Stimulated activated CD4-positive, alpha-beta T cell treated with anti-CD3 and anti-CD28 coated beads, Interleukin-15, amount 100 ng/mL, for 48 hours (primary cell): ENCODE data around the gene KRTAP10-1.
"Not testable (repeated sequence)": the region's sequence is repeated elsewhere in the genome, so short reads cannot be mapped to it uniquely, and the experiment has no call there.

ENCODE experiments used
- DNase-seq, 2 donors: peaks; one replicate each; pipeline ENCODE4 v3.0.0-alpha.2; 2020; ENCODE audit warnings: low read depth in 2 of 2

The KRTAP10-1 gene

GRCh38 chr21:44571296-44571695 is 31.3 kb upstream of the KRTAP10-1 start:
- no peak for DNase-seq

- DNase-seq: no peak
Measured at GRCh38 chr21:44569861-44570517, 30.0 kb upstream of the KRTAP10-1 start.

GRCh38 chr21:44568667-44569556 is 28.9 kb upstream of the KRTAP10-1 start:
- no peak for DNase-seq

GRCh38 chr21:44568261-44568660 is 28.3 kb upstream of the KRTAP10-1 start:
- DNase-seq: no peak

DNA sequence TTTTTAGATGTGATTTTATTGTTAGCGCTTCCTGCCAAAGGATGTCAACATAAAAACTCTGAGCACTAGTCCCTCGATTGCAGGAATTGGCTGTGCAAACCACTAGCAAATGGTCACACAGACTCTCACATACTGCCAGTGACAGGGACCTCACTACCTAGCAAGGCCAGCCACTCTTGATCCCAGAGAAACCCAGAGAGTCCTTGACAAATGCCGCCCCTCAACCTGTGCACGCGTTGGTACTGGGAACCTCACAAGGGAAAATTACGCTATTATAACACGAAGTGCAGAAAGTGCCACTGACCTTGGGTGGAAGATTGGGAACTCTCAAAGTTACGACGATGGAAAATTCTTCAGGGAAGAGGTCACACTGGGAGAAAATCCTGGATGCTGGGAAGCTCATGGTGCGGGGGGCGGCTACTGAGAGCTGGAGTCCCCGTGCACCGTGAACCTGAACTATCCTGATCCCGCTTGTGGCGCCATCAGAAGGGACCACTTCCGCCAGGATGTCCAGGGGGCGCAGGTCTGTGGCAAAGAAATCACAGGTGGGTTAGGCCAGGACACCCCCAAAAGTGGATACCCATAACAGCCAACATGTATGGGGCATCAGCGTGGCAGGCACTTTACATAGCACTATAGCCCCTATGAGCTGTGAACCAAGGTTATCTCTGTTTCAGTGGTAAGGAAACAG is 27.6 kb upstream of the KRTAP10-1 start:
- no peak for DNase-seq

GRCh38 chr21:44566403-44566802 is 26.4 kb upstream of the KRTAP10-1 start:
- DNase-seq: no peak

DNA sequence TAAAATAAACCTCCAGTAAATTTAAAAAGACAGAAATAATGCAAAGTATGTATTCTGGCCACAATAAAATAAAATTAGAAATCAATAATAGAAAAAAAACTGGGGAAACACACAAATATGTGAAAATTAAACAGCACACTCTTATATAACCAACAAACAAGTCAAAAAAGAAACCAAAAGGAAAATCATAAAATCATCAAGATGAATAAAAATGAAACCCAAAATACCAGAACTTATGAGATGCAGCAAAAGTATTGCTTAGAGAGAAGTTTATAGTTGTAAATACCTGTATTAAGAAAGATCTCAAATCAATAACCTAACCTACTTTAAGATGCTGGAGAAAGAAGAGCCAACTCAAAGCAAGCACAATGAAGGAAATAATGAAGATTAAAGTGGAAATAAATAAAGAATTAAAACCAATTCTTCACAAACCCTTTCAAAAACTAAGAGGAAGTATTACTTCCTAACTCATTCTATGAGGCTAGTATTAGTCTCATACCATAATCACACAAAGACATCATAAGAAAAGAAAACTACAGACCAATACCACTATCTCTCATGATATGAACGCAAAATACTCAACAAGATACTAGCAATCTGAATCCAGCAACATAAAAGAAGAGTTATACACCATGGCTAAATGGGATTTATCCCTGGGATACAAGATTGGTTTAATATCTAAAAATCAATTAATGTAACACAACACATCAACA is 25.0 kb upstream of the KRTAP10-1 start:
- DNase-seq: no peak

GRCh38 chr21:44564099-44564498 is 24.1 kb upstream of the KRTAP10-1 start:
- no peak for DNase-seq

DNA sequence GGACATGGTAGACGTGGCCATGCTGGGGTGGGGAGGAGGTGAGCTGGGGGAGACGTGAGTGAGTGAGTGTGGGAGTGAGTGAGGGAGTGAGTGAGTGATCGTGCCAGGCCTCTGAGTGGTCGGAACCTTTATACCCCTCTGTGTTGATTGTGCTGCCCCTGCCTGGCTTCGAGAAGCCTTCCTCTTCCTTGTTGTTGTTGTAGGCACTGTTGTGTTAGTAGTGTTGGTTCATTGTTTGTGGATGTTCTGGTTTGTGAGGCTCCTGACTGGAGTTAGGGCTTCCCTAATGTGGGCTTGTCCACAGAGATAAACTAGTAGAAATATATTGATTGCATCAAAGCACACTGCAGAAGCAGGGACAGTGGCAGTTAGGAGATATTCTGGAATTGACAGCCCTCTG is 18.7 kb upstream of the KRTAP10-1 start, which contains the start of gene KRTAP10-3:
Gene KRTAP10-3 (minus strand): TSS at position 101 of the 400 bp plus-strand sequence. CDS start 80 bp downstream, at position 21.
- DNase-seq: no peak

- DNase-seq: not testable (repeated sequence)
Measured at GRCh38 chr21:44558329-44558675, 18.3 kb upstream of the KRTAP10-1 start.

- DNase-seq: no peak
Measured at GRCh38 chr21:44557491-44558328, 17.7 kb upstream of the KRTAP10-1 start.

DNA sequence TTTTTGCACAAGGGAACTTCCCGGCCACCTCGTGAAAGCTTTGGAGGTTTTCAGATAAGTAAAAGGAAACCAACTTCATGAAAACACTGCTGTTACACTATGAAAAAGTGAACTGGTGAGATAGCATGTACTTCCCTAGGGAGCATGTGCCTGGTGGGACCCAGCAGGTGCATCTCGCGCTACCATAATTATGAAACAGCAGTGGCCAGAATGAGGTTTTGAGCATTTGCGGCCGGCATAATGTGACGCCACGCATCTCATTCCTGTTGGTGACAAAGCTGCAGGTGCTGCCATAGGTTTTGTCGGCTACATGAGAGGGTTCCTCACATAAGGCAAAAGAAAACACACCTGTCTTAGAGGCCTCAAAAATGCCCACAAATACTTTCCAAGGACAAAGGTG is 16.9 kb upstream of the KRTAP10-1 start:
- DNase-seq: no peak

DNA sequence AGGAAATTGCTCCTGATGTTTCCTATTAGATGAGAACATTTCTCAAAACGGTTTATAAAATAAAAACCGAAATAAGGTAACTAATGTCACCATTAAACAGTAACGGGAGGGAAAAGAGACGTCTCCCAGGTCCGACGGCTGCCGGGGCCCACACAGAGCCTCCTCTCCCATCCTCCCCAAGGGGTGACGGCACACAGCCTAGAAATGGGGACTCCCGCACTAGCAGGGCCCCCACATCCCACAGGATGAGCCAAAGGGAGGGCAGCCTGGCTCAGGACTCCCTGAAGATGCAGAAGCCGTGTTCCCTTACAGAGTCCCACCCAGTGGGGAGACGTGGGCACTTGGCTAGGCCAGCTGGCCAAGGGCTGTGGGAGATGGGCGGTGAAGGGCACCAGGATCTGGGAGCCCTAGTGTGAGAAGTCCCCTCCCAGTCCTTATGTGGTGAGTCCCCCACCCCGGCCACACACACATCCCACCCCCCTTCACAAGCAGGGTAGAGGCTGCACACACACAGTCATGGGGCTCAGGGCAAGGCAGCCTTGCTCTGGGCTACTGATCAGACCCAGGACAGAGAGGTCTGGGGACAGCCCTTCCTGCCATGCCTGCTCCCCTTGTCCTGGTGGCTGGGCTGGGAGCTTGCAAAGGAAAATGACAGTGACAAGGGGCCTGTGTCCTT is 15.3 kb upstream of the KRTAP10-1 start:
- DNase-seq: no peak

GRCh38 chr21:44552681-44553080 is 12.7 kb upstream of the KRTAP10-1 start:
- DNase-seq: no peak

DNA sequence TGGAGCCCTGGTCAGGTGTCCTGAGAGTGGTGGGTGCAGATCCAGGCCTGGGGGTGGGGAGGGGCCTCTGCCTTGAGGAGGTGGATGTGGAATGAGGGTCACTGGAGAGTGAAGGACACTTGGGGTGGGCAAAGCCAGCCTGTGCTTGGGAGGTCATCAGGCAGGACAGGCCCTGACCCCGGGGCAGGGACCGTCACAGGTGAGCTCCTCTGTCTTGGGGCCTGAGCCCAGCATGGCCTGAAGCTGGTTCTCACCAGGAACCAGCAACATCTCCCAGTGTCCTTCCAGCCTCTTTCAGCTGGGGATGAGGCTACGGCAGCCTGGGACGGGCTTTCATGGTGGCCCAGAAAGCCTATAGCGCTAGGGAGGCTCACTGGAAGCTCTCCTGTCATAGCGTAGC is 12.1 kb upstream of the KRTAP10-1 start:
- no peak for DNase-seq

- DNase-seq: no peak
Measured at GRCh38 chr21:44551340-44551961, 11.5 kb upstream of the KRTAP10-1 start, which contains the start of gene KRTAP10-2. Gene KRTAP10-2, minus strand, starts transcription at chr21:44551505. Its CDS starts 47 bp downstream, at chr21:44551458.

GRCh38 chr21:44550807-44551206 is 10.8 kb upstream of the KRTAP10-1 start:
- no peak for DNase-seq

GRCh38 chr21:44550285-44550684 is 10.3 kb upstream of the KRTAP10-1 start:
- not testable (repeated sequence) for DNase-seq

- no peak for DNase-seq
Measured at GRCh38 chr21:44549525-44550211, 9.7 kb upstream of the KRTAP10-1 start.
